IMR-90 (cell line): ENCODE results near the gene EXOC3L4.

Source experiments
- BHLHE40 ChIP-seq: fragments of 150-350 bp; IDR thresholded peaks from 2 replicates; pipeline ENCODE4 v1.6.1; 2016; ENCODE audit warnings: mild to moderate bottlenecking, low read depth, low read length
- CEBPB ChIP-seq: IDR thresholded peaks from 2 replicates; pipeline ENCODE4 v1.6.1; 2012; ENCODE audit warnings: low read depth, low read length, improper control_type of control experiment
- CTCF ChIP-seq: conservative IDR thresholded peaks from 2 replicates; pipeline ENCODE4 v1.5.1; 2012; ENCODE audit warnings: mild to moderate bottlenecking, low read depth, low read length, improper control_type of control experiment
- MAZ ChIP-seq: IDR thresholded peaks from 2 replicates; pipeline ENCODE4 v1.6.1; 2012; ENCODE audit warnings: low read depth, mild to moderate bottlenecking, low read length, improper control_type of control experiment, moderate library complexity, borderline replicate concordance
- MXI1 ChIP-seq: IDR thresholded peaks from 2 replicates; pipeline ENCODE4 v1.6.1; 2012; ENCODE audit warnings: low read depth, mild to moderate bottlenecking, low read length, moderate library complexity, borderline replicate concordance
- POLR2A ChIP-seq: IDR thresholded peaks from 2 replicates; pipeline ENCODE4 v1.6.1; 2012; ENCODE audit warnings: mild to moderate bottlenecking, low read depth, low read length
- RAD21 ChIP-seq: IDR thresholded peaks from 2 replicates; pipeline ENCODE4 v1.6.1; 2012; ENCODE audit warnings: low read length, improper control_type of control experiment
- RCOR1 ChIP-seq: IDR thresholded peaks from 2 replicates; pipeline ENCODE4 v1.6.1; 2012; ENCODE audit warnings: mild to moderate bottlenecking, low read length, improper control_type of control experiment; ENCODE audit not compliant: insufficient replicate concordance
- SMC3 ChIP-seq: fragments of 150-350 bp; IDR thresholded peaks from 2 replicates; pipeline ENCODE4 v1.6.1; 2016; ENCODE audit warnings: low read depth, mild to moderate bottlenecking, antibody characterized with exemption, low read length, moderate library complexity
- USF2 ChIP-seq: fragments of 150-350 bp; IDR thresholded peaks from 2 replicates; pipeline ENCODE4 v1.6.1; 2017; ENCODE audit warnings: mild to moderate bottlenecking, antibody characterized with exemption, low read length, low read depth

GRCh38 chr14:103131580-103131979 is 37.1 kb downstream of the EXOC3L4 start:
- TF ChIP-seq MAZ (no peak), SMC3 (no peak), POLR2A (no peak), CTCF (no peak), RAD21 (no peak), RCOR1 (no peak), USF2 (no peak), BHLHE40 (no peak), CEBPB (no peak), MXI1 (no peak)
